K562 (cell line): ENCODE results near the gene BTBD1. TPM values are rescaled to one million over a fixed set of nuclear protein-coding genes. Genes with fewer than 3 reads are reported as not detected.

Experiments
- FOXJ2 ChIP-seq: fragments of 200-800 bp; sonication (Bioruptor generic); IDR thresholded peaks from 2 replicates; pipeline ENCODE4 v1.6.1; 2016; ENCODE audit warnings: missing genetic modification characterization, missing compliant biosample characterization
- HEY1 ChIP-seq: fragments of 250-450 bp; sonication (Bioruptor Pico); IDR thresholded peaks from 2 replicates; pipeline ENCODE4 v1.5.0; 2020; ENCODE audit warnings: mild to moderate bottlenecking, moderate library complexity, borderline replicate concordance
- MCM3 ChIP-seq: fragments of 450-650 bp; IDR thresholded peaks from 2 replicates; pipeline ENCODE4 v1.6.1; 2016
- PHF20 ChIP-seq: fragments of 450-650 bp; IDR thresholded peaks from 2 replicates; pipeline ENCODE4 v1.6.1; 2018; ENCODE audit not compliant: partially characterized antibody
- RBM25 ChIP-seq: fragments of 200-400 bp; formaldehyde crosslinking; IDR thresholded peaks from 2 replicates; pipeline ENCODE4 v1.6.1; 2018; ENCODE audit warnings: low read length, low read depth, moderate library complexity; ENCODE audit not compliant: severe bottlenecking
- TAF1 ChIP-seq: IDR thresholded peaks from 2 replicates; pipeline ENCODE4 v1.6.1; 2011; ENCODE audit warnings: mild to moderate bottlenecking, low read length, moderate library complexity; ENCODE audit not compliant: insufficient read depth, control insufficient read depth, severe bottlenecking; ENCODE audit errors: extremely low read depth
- TBP ChIP-seq: optimal IDR thresholded peaks from 2 replicates; pipeline ENCODE3; 2011; ENCODE audit warnings: low read depth, low read length, improper control_type of control experiment
- TEAD1 ChIP-seq, 2 experiments: fragments of 450-650 bp in 1 of 2; sonication (generic) in 1 of 2; formaldehyde crosslinking; IDR thresholded peaks; 2 replicates each; pipeline versions ENCODE4 v1.4.0 to v1.8.0; 2020 to 2022; ENCODE audit warnings: mild to moderate bottlenecking in 2 of 2, missing genetic modification reagents in 1 of 2
- ZFP91 ChIP-seq: sonication (generic); formaldehyde crosslinking; IDR thresholded peaks from 2 replicates; pipeline ENCODE4 v1.8.0; 2022; ENCODE audit warnings: mild to moderate bottlenecking, missing genetic modification reagents
- ZNF175 ChIP-seq: fragments of 200-800 bp; sonication (Bioruptor generic); IDR thresholded peaks from 2 replicates; pipeline ENCODE4 v1.6.1; 2016; ENCODE audit warnings: low read depth, mild to moderate bottlenecking, missing genetic modification characterization, missing compliant biosample characterization
- ZNF232 ChIP-seq: sonication (generic); formaldehyde crosslinking; IDR thresholded peaks from 2 replicates; pipeline ENCODE4 v1.8.0; 2022; ENCODE audit warnings: mild to moderate bottlenecking, missing genetic modification reagents
- ZNF668 ChIP-seq: fragments of 250-450 bp; sonication (Bioruptor Pico); IDR thresholded peaks from 2 replicates; pipeline ENCODE4 v1.8.0; 2022; ENCODE audit warnings: mild to moderate bottlenecking, inconsistent platforms
- polyA plus RNA-seq, 8 experiments: library from polyadenylated mRNA; depleted of rRNA in 4 of 8; stranded (reverse) in 5 of 8; unstranded in 3 of 8; fragments of >200 nt; fragmentation: Nextera tagmentation in 2 of 8; fragmentation: Illumina TruSeq in 1 of 8; extraction: Ambion mirVana in 2 of 8; extraction: Trizol in 1 of 8; gene quantifications; 2 replicates each; pipeline versions ENCODE4 v1.2.1 to v1.2.3, GENCODE V29; 2011 to 2014; ENCODE audit warnings: inconsistent platforms in 1 of 8, missing spikeins in 1 of 8
- total RNA-seq, 7 experiments: library from RNA; depleted of rRNA in 6 of 7; stranded (reverse); fragments of >200 nt in 6 of 7; fragmentation: Illumina TruSeq in 2 of 7; extraction: Trizol in 2 of 7; gene quantifications; 2 replicates each; pipeline versions ENCODE4 v1.2.1 to v1.2.3, GENCODE V29; 2011 to 2021; ENCODE audit warnings: low replicate concordance in 1 of 7

BTBD1 gene
- total and polyA plus RNA-seq, 9 of the 15 experiments (the other 6 are each of a cell fraction or from before 2014, with no cell fraction given) = 19.4 to 106 (median 90.4) TPM

GRCh38 chr15:83011271-83012075, 55.6 kb downstream of the BTBD1 start, which contains the start of gene C15orf40 (continued):
- TF ChIP-seq RBM25 (no peak), HEY1 (no peak), FOXJ2 (no peak), TEAD1 (CRISPR knock-in tag; IDR thresholded peaks at IDR 0.05) (peak in 1 of 2 experiments; percentile 59; a peak in 1 of 4 replicates), TBP (peak; percentile 85), ZNF232 (no peak), ZNF668 (CRISPR knock-in tag) (no peak), ZFP91 (0 out of 2 replicates have a peak, but pooled peaks have one; percentile 12), TAF1 (peak; percentile 90), MCM3 (no peak), ZNF175 (CRISPR knock-in tag) (no peak), PHF20 (no peak)
